A549 (cell line): ENCODE measurements around the gene CD300A.

Experiments used
- EHMT2 ChIP-seq: fragments of 200-600 bp; sonication (generic); IDR thresholded peaks from 2 replicates; pipeline ENCODE4 v1.6.1; 2016; ENCODE audit warnings: antibody characterized with exemption, low read depth, mild to moderate bottlenecking, moderate library complexity
- HEYL ChIP-seq: fragments of 250-450 bp; sonication (Bioruptor Pico); IDR thresholded peaks from 2 replicates; pipeline ENCODE4 v1.8.0; 2021; ENCODE audit warnings: mild to moderate bottlenecking, moderate library complexity
- MAZ ChIP-seq: fragments of 150-350 bp; IDR thresholded peaks from 2 replicates; pipeline ENCODE4 v1.6.1; 2014; ENCODE audit warnings: antibody characterized with exemption, low read depth, low read length, borderline replicate concordance
- POLR2A ChIP-seq: IDR thresholded peaks from 2 replicates; pipeline ENCODE4 v1.6.1; 2012; ENCODE audit warnings: mild to moderate bottlenecking, low read length
- RNF2 ChIP-seq: fragments of 200-600 bp; sonication (generic); IDR thresholded peaks from 2 replicates; pipeline ENCODE4 v1.6.1; 2016; ENCODE audit warnings: low read depth, mild to moderate bottlenecking, antibody characterized with exemption, moderate library complexity, borderline replicate concordance
- TF ChIP-seq, protein P1 (sequence below): fragments of >200 bp; sonication (Bioruptor Twin); formaldehyde crosslinking; IDR thresholded peaks from 3 replicates; pipeline ENCODE4 v1.5.1; 2016

DNA sequence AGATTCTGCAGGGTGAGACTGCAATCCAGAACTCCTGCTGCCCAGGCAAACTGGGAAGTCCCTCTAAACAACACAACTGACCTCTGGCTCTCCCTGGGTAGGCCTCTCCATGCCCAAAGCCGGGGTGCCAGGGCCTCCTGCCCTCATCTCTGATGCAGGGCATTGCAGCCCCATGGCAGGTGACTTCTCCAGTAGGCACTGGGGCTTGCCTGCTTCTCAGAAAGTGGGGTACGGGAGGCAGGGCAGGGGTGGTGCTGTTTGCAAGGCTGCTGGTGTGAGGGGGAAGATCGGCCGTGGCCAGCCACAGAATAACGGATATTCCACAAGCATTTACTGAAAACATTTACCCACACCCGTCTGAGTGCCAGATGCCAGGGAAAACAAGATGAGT lies 38.7 kb upstream of the CD300A start:
- TF ChIP-seq, protein P1, sequence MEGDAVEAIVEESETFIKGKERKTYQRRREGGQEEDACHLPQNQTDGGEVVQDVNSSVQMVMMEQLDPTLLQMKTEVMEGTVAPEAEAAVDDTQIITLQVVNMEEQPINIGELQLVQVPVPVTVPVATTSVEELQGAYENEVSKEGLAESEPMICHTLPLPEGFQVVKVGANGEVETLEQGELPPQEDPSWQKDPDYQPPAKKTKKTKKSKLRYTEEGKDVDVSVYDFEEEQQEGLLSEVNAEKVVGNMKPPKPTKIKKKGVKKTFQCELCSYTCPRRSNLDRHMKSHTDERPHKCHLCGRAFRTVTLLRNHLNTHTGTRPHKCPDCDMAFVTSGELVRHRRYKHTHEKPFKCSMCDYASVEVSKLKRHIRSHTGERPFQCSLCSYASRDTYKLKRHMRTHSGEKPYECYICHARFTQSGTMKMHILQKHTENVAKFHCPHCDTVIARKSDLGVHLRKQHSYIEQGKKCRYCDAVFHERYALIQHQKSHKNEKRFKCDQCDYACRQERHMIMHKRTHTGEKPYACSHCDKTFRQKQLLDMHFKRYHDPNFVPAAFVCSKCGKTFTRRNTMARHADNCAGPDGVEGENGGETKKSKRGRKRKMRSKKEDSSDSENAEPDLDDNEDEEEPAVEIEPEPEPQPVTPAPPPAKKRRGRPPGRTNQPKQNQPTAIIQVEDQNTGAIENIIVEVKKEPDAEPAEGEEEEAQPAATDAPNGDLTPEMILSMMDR = no peak
- no peak for TF ChIP-seq HEYL (CRISPR knock-in tag)
- TF ChIP-seq RNF2 = no peak
- no peak for TF ChIP-seq EHMT2
- no peak for TF ChIP-seq MAZ
- no peak for TF ChIP-seq POLR2A
